Hematopoietic multipotent progenitor cell treated with erythropoietin and hydrocortisone succinate and interleukin-3 and kit ligand, for 6 days (in vitro differentiated cells): ENCODE data around the gene KHDC4.
A peak's percentile ranks its signal among the peaks of the same experiment; 100 is the strongest.
"Not testable (repeated sequence)": the region's sequence is repeated elsewhere in the genome, so short reads cannot be mapped to it uniquely, and the experiment has no call there.

ENCODE experiments used
- DNase-seq: peaks from one replicate; pipeline ENCODE4 v3.0.0-alpha.2; 2015

KHDC4 gene

DNA sequence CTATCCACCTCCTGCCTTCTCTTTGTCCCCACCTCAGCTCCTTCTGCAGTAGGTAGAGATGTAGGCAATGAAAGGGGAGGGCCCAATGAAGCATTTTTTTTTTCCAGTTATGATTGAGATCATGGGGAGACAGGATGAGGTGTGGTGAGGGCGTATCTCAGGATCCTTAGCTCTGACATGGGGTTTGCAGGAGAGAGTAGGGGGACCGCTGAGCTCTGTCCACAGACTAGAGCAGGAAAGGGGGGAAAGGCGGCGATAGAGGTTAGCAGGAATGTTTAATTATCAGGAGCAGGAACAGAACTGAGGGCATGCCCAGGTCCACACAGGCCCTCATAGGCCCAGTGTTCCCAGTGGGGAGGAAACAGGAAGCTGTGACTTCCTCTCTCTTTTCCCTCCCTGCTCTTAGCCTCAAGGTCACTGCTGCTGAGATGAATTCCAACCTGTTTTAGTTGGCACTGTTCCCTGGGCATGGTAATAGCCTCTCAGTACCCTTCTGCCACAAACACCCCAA, 6.3 kb upstream of the KHDC4 start:
- peak; percentile 40 for DNase-seq

DNA sequence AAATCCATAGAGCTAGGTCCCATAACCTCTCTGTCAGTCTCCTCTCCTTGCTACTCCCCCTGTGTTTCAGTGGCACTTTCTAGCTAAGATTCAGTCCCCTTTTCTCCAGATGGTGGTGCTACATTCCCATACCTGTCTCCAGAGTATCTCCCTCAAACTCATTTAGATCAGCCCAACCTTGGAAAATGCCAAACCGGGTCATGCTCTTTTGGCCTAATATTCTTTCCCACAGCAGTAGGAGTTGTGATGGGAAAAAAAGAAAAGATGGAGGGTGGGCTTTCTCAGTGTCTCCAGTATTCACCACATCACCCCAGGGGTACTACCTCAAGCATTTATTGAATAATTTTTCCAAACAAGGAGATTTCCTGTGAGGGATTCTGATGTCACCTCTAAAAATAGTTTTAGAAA, 4.0 kb upstream of the KHDC4 start:
- DNase-seq, result peak; percentile 87

DNA sequence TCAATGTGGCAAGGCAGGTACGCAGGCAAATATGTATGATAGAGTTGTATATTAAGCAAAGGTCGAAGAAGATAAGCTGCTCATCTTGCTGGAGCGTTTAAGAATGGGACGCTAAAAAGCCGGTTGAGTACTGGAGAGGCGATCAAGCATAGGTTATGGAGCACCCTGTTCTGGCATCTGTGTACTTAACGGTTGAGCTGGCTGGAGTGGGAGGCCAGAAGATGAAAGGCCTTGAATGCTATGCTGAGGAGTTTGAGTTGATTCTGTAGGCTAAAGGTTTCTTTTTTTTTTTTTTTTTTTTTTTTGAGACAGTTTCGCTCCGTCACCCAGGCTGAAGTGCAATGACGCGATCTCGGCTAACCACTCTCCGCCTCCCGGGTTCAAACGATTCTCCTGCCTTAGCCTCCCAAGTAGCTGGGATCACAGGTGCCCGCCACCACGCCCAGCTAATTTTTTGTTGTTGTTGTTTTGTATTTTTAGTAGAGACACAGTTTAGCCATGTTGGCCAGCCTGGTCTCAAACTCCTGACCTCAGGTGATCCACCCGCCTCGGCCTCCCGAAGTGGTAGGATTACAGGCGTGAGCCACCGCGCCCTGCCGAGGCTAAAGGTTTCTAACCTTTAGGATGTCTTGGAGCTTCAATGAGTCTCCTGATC, 850 bp upstream of the KHDC4 start:
- peak; percentile 50 for DNase-seq

DNA sequence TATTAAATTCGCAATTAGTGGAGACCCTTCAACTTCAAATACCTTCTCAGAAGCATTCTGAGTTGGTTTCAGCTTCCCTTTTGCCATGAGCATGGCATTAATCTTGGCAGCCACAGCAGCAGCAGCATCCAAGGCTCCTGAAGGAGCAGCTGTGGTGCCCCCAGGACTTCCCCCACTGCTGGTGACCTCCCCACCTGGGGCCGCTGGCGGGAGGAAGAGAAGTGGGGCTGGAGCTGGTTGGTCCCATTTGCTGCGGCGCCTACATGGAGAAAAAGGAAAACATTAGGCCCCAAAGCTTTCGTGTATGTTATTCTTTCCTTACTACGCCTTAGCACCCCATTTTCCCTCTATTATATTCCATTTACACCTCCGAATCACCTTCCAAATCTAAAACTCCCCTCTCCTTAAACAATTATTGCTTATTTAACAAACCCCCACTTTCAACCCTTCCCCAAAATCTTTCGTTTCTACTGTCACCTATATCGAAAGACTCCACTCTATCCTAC, 569 bp downstream of the KHDC4 start:
- no peak for DNase-seq

DNA sequence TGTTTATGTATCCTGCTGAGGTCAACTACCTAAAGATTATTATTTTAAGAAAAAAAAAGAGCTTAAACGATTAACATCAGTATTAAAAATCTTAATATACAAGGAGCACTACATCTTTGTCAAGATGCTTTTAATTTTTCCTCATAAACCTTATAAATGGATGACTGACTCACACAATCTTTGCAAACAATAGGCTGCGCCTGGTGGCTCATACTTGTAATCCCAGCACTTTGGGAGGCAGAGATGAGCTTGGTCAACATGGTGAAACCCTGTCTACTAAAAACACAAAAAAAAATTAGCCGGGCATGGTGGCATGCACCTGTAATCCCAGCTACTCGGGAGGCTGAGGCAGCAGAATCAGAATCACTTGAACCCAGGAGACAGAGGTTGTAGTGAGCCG, 1.7 kb downstream of the KHDC4 start:
- no peak for DNase-seq

DNA sequence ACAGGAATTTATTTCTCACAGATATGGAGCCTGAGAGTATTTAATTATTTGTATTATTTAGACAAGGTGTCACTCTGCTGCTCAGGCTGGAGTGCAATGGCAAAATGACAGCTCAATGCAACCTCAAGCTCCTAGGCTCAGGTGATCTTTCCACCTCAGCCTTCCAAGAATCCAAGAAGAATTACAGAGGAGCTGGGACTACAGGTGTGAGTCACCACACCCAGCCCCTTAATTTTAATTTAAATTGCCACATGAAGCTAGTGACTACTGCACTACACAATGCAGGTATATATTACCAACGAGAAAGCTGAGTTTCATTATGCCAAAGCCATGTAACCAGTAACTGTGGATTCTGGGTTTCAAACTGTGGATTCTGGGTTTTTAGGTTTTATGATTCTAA, 2.1 kb downstream of the KHDC4 start:
- DNase-seq, result no peak

DNA sequence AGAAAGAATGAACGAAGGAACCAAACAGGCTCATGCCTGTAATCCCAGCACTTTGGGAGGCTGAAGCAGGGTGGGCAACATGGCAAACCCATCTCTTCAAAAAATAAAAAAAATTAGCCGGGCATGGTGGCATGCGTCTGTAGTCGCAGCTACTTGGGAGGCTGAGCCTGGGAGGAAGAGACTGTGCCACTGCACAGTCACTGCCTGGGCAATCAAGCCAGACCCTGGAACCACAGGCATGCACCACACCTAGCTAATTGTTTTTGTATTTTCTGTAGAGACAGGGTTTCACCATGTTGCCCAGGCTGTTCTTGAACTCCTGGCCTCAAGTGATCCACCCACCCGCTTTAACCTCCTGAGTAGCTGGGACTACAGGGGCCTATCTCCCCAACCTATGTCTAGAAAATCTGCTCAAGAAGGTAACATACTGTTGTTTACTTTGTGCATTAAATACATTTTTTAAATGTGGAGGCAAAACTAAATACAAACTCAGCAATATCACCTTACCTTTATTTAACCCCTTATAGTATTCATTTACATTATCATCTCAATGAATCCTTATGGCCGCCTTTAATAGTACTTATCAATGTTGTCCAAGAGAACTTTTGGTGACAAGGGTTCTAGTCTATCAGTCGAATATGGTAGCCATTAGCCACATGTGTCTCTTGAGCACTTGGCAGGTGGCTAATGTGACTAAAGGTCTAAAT, 2.7 kb downstream of the KHDC4 start:
- DNase-seq, result no peak

DNA sequence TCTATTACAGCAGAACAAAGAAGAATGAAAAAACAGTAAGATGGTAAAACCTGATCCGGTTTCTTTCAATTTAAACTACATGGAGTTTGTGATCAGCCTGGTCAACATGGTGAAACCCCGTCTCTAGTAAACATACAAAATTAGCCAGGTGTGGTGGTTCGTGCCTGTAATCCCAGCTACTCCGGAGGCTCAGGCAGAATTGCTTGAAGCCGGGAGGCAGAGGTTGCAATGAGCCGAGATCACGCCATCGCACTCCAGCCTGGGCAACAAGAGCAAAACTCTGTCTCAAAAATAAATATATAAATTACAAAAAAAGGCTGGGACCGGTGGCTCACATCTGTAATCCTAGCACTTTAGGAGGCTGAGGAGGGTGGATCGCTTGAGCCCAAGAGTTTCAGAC, 3.5 kb downstream of the KHDC4 start:
- DNase-seq, result not testable (repeated sequence)

DNA sequence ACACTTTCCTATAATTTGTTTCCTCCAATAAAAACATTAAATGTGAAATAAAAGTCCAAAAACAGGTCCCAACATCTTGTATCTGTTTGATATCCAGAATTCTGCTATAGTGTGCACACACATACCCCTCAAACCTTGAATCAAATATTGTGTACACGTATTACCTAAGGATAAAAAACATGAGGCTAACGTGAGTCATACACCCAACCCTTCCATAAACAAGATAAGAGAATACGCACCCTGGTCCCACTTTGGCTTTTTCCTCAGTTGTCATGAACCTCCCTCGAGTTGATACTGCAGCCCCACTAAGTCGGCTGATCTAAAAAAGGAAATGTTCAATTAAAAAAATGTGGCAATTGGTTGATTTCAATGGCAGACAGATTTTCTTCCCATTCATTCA, 5.2 kb downstream of the KHDC4 start:
- DNase-seq, result no peak

DNA sequence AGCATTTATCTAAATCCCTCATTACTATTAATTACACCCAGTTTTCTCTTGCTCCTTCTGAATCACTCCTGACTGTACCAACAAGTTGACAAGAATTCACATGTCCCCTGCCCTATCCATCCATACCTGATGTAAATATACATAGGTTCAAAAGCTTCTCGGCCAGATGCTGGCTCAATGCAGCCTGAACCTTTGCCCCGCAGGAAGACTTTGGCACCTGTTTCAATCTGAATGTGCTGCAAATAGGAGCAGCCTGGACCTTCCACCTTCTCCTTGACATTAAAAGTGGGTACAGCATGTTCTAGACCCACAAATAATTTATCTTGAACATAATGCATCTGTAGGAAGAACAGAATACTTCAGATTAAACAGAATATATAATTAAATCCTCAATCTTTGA, 8.7 kb downstream of the KHDC4 start:
- no peak for DNase-seq

DNA sequence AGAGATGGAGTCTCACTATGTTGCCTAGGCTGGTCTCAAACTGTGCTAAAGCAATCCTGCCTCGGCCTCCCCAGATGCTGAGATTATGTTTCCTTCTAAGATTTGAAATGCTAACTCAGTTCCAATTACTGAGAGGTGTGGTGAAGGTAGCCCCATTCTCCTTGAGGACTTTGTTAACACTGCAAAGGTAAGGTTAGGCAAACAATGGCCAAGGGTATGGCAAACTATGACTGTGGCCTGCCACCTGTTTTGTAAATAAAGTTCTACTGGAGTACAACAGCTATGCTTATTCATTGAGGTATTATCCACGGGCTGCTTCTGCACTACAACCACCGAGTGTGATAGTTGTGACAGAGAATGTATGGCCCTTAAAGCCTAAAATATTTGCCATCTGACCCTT, 13.5 kb downstream of the KHDC4 start:
- no peak for DNase-seq

DNA sequence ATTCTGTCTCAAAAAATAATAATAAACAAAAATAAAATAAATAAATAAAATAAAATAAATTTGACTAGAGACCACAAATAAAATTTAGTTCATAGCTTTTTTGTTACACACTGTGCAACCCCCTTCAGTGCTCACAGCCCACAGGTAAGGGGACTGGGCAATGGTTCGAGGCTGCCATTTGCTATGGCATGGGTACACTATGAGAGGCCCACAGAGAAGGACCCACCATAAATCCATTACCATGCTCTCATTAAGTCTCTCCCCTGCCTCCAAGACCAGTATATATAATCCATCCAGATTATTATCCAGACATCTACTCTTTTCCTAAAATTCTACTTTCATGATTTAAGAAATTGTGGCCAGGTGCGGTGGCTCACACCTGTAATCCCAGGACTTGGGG, 14.4 kb downstream of the KHDC4 start:
- DNase-seq, result no peak

DNA sequence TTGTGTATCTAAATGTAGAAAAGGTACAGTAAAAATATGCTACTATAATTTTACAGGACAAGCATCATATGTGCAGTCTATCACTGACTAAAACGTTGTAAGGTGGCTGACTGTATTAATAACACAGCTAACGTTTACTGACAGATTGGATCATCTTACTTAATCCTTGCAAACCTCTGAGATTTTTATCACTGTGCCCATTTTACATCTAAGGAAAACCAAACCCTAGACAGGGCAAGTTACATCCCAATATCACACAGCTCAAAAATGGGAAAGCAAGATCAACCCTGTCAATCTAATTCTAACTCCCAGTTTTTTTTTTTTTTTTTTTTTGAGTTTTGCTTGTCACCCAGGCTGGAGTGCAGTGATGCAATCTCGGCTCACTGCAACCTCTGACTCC, 15.6 kb downstream of the KHDC4 start:
- DNase-seq, result no peak

DNA sequence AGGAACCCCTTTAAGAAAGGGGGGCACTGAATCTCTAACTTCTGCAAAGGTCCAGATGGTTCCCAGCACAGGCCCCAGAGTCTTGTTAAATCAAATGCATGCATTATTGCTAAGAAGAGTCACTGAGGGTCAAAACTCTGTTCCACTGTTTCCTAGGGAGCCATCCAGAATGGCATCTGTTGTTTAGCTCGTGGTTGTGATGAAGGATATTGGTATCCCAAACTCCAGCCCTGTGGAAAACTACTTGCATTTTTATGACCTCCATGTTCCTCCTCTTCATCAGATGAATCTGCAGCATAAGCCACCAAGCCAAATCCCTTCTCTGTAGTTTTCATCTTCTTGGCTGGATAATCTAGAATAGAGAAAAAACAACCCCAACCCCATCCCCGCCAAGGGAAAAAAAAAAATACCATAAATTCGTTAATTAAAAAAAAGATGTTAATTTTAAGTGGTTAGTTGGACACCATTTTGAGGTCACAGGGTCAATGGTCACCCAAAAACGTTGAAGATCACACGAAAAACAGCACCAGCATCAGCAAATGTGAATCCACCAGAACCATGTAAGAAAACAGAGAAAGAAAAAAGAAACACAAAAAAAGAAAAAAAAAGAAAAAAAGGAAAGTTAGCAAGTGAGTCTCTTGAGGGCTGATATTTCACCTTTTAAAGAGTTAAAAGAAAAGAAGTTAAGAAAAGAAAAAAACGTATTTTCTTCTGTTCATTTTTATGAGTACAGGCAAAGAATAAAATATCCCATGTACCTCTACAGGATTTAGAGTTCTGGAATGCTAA, 20.1 kb downstream of the KHDC4 start:
- no peak for DNase-seq

DNA sequence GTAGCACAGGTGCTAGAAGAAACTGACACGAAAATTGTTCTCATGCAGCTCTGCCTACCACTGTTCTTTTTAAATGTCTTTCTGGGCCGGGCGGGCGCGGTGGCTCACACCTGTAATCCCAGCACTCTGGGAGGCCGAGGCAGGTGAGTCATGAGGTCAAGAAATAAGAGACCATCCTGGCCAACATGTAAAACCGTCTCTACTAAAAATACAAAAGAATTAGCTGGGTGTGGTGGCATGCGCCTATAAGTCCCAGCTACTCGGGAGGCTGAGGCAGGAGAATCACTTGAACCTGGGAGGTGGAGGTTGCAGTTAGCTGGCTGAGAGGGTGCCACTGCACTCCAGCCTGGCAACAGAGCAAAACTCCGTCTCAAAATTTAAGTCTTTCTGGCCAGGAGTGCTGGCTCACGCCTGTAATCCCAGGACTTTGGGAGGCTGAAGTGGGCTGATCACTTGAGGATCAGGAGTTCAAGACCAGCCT, 22.1 kb downstream of the KHDC4 start:
- DNase-seq, result no peak

DNA sequence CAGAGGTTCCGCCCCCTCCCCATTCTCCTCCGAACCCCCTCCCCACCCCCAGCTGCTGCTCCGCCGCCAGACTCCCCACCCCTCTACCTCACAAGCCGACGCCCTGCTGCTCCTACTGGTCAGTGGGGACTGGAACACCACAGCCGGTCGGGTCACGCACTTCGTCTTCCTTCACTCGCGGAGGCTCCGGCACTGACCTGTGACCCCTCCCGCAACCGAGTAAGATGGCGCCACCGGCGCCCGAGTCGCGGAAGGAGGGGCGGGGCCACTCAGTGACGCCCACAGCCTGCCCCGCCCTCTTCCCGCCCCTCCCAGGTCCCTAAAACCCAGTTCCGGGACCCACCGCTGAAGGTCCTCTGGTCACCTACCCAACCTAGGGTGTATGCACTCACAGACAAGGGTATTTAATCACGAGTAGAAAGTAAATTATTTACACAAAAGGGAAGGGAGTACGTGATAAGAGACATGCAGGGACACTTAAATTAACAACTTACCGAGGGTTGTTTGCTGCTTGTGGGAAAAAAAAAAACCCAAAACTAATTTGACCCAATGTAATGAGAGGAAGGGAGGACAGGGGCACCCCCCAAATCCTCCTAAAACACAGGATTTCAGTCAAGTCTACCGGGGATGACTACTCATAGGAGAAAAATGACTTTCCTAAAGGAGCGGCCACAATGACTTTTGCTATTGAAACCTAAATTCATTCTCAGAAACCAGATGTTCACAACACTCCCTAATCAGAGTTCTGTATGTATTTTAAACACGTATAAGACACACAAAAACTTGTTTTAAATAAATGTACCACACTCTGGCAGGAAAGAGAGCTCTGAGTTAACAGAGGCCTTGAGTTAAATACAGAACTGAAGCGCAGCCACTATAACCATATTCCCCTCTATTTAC, 22.8 kb downstream of the KHDC4 start, which contains the start of gene RIT1:
TSS of gene RIT1 (minus strand) at position 194 of the 900 bp plus-strand sequence. CDS start 588 bp downstream, outside the sequence.
- peak; percentile 93 for DNase-seq

DNA sequence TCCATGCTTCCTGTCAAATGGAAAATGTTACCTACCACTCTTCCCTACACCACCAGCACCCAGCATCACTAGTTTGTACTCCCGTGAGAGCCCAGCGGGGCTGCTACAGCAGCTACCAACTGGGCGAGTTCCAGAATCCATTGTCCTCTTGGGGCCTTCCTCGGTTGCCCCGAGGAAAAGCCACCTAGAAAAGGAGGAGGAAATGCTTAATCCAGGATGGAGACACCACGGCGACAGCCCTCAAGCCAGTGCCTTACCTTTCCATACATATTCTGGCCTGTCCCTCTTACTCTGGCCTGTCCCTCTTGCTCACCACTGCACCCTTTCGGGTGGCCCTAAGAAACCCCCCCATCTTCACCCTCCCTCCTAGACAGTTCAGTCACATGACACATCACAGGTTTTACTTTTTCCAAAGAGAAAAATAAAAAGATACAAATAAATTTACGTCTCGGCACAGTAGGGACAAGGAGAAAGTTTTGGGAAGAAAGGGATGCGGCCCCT, 23.5 kb downstream of the KHDC4 start:
- peak; percentile 46 for DNase-seq

DNA sequence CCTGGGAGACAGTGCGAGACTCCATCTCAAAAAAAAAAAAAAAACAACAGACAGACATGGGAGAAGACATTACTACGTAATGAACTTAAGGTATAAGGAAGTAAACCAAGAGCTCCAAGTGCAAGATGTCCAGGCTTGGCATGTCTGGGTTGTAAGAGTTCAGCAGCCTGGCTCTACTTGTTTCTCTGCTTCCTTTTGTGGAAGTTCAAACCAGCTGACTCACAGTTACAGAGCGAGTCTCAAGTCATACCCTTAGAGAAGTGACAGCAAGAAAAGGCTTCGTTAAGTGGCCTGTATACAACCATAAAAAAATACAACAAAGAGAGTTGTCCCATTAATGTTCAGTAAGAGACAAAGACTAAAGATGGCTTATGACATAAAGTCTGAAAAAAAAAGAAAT, 24.3 kb downstream of the KHDC4 start:
- peak; percentile 73 for DNase-seq

DNA sequence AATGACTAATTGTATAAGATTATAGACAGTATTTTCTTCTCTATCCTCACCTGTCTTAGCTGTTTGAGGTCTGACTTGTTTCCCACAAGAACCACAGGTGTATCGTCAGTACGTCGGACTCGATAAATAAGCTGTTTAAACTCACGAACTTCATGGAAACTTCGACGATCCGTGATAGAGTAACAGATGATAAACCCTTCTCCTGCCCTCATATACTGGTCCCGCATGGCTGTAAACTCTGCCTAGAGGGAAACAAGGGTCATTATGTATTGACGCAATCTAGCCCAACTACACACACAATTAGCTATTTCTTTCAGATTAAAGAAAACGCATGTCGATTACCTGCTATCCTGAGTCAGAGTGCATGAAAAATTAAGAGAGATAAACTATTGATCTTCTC, 30.0 kb downstream of the KHDC4 start:
- no peak for DNase-seq

DNA sequence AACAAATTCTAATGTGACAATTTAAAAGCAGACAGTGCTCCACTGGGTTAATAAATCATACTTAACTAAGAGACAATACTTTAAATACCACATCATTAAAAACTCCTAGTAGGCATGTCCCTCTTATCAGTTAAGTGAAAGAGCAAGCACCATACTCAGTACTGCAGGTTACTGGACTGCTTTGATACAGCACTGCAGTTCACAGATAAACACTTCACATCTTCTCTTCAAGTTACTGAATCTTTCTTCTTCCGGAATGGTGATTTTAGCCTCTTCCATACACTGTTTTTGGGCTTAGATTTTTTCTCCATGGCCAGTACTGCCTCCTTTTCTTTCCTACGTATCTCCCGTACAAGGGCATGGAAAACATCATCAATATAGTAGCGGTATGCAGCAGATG, 34.1 kb downstream of the KHDC4 start:
- peak; percentile 72 for DNase-seq

DNA sequence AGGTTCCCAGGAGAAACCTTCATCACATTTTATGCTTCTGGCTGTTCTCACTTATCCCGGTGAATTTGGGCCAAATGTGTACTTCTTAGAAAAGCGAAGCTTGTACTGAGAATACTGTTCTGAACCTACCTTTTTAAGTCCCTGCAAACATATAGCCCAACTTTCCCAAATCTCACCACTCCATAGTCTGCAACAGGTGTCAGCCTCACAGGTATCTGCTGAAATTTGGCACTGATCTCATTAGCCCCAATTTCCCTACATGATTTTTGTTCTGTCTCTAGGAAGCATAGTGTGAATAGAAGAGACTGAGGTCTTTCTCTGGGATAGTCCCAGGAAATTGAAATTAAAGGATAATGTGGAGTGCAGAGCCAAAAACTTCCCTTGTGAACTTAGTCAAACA, 34.5 kb downstream of the KHDC4 start:
- no peak for DNase-seq

DNA sequence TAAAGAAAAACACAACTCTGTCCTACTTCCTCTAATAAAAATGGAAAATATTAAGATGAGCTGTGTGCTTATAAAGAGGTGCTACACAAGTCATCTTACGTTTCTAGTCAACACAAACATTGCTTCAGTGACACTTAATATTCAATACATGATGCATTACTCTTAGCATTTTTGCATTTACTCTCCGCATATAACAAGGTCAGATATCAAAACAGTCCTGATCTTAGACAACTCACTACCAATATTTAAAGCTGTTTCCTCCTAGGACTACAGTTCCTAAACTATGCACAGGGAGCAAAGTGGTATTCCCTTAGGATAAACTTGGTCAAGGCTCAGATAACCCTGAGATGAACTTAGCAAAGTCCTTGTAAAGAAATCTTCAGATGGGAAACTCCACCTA, 35.3 kb downstream of the KHDC4 start:
- no peak for DNase-seq
